ENCODE data around the gene TMOD1. TPM values are rescaled to one million over a fixed set of nuclear protein-coding genes. Genes with fewer than 3 reads are reported as not detected.

Gene TMOD1
- total and polyA plus RNA-seq, 2 experiments from 2014 or later, result 0.69 to 4.5 TPM

GRCh38 chr9:97543561-97543960 is 42.1 kb downstream of the TMOD1 start (continued):
- TF ChIP-seq ZNF462 (CRISPR knock-in tag; IDR thresholded peaks at IDR 0.05) (no peak), NANOG (IDR thresholded peaks at IDR 0.05; ENCODE audit: borderline replicate concordance) (no peak), CREB1 (CRISPR knock-in tag; IDR thresholded peaks at IDR 0.05; ENCODE audit: low read depth) (no peak), EZH2 (IDR thresholded peaks at IDR 0.05; ENCODE audit: low read depth, unreplicated experiment) (no peak), STAT1 (IDR thresholded peaks at IDR 0.05; ENCODE audit: unreplicated experiment) (no peak), CTCF (conservative IDR thresholded peaks at IDR 0.05; ENCODE audit: low read depth in 2 of 2) (no peak), POLR2AphosphoS5 (IDR thresholded peaks at IDR 0.05; ENCODE audit: low read depth) (no peak), ZNF114 (CRISPR knock-in tag; IDR thresholded peaks at IDR 0.05) (no peak)

GRCh38 chr9:97545486-97545885 is 44.0 kb downstream of the TMOD1 start:
- no peak overlapping the region for H3K27ac Mint-ChIP-seq
- no peak for ATAC-seq
- no peak for TF ChIP-seq JUNB (IDR thresholded peaks at IDR 0.05; ENCODE audit: unreplicated experiment)
- TF ChIP-seq CREB1 (CRISPR knock-in tag; IDR thresholded peaks at IDR 0.05; ENCODE audit: low read depth), result no peak
- no peak for TF ChIP-seq ETS1 (IDR thresholded peaks at IDR 0.05)
- TF ChIP-seq EZH2 (IDR thresholded peaks at IDR 0.05; ENCODE audit: low read depth, unreplicated experiment), result no peak
- TF ChIP-seq EZH2phosphoT487 (IDR thresholded peaks at IDR 0.05; ENCODE audit: unreplicated experiment), result no peak
- TF ChIP-seq POLR2AphosphoS5 (IDR thresholded peaks at IDR 0.05; ENCODE audit: low read depth), result no peak
- TF ChIP-seq ZNF331 (CRISPR knock-in tag; IDR thresholded peaks at IDR 0.05; ENCODE audit: low read depth), result no peak
- TF ChIP-seq CTCF (conservative IDR thresholded peaks at IDR 0.05; ENCODE audit: low read depth in 2 of 2), result no peak
- no peak for TF ChIP-seq ZNF114 (CRISPR knock-in tag; IDR thresholded peaks at IDR 0.05)

More at GRCh38 chr9:97545486-97545885, 44.0 kb downstream of the TMOD1 start:
- no peak overlapping the region for H3K27ac ChIP-seq (ENCODE audit: low read depth)
- no peaks in the 10 kb centered on the region for H4K20me1 ChIP-seq (replicated peaks; ENCODE audit: insufficient read depth)
- no peaks in the 10 kb centered on the region for H3K9me3 Mint-ChIP-seq
- no peak overlapping the region for H3K4me3 Mint-ChIP-seq
- no peaks in the 10 kb centered on the region for H3F3A ChIP-seq (replicated peaks; ENCODE audit: low read depth)
- H3K4me3 ChIP-seq, result no peak overlapping the region
- H3K27me3 Mint-ChIP-seq (ENCODE audit: insufficient read depth, low read depth, poor library complexity), result peaks cover 7% of the 10 kb centered on the region
- H3K4me1 Mint-ChIP-seq, result peaks cover 9% of the 10 kb centered on the region
- no peaks in the 10 kb centered on the region for H3K36me3 Mint-ChIP-seq (ENCODE audit: low read depth)
- H3K4me1 ChIP-seq (ENCODE audit: insufficient read depth), result no peaks in the 10 kb centered on the region
- H2AFZ ChIP-seq, result no peak overlapping the region
- H3K27me3 ChIP-seq (ENCODE audit: insufficient read depth), result no peaks in the 10 kb centered on the region
- no peaks in the 10 kb centered on the region for H3K9me2 ChIP-seq (ENCODE audit: insufficient read depth)
- no peaks in the 10 kb centered on the region for H3K79me2 ChIP-seq (replicated peaks; ENCODE audit: insufficient read depth)
- H3K36me3 ChIP-seq (ENCODE audit: insufficient read depth), result no peaks in the 10 kb centered on the region
- no peak overlapping the region for H3K4me2 ChIP-seq
- no peak for DNase-seq (ENCODE audit: low spot score)

Data from GM23338 (cell line).